IMR-90 (cell line): ENCODE data around the gene IGFBP1.

Source experiments
- CTCF ChIP-seq: conservative IDR thresholded peaks from 2 replicates; pipeline ENCODE4 v1.5.1; 2012; ENCODE audit warnings: mild to moderate bottlenecking, low read depth, low read length, improper control_type of control experiment
- MXI1 ChIP-seq: IDR thresholded peaks from 2 replicates; pipeline ENCODE4 v1.6.1; 2012; ENCODE audit warnings: low read depth, mild to moderate bottlenecking, low read length, moderate library complexity, borderline replicate concordance
- SMC3 ChIP-seq: fragments of 150-350 bp; IDR thresholded peaks from 2 replicates; pipeline ENCODE4 v1.6.1; 2016; ENCODE audit warnings: low read depth, mild to moderate bottlenecking, antibody characterized with exemption, low read length, moderate library complexity

- no peak for TF ChIP-seq SMC3
- no peak for TF ChIP-seq MXI1
- TF ChIP-seq CTCF, result no peak
These were observed 13.3 kb downstream of the IGFBP1 start for GRCh38 chr7:45901566-45901965.
